Bone marrow (tissue), 2 donors: ENCODE data around the gene DNER.

Experiments
- DNase-seq, 2 donors: peaks; one replicate each; lab custom pipeline; 2025; lab: John Stamatoyannopoulos, UW

Gene DNER

DNA sequence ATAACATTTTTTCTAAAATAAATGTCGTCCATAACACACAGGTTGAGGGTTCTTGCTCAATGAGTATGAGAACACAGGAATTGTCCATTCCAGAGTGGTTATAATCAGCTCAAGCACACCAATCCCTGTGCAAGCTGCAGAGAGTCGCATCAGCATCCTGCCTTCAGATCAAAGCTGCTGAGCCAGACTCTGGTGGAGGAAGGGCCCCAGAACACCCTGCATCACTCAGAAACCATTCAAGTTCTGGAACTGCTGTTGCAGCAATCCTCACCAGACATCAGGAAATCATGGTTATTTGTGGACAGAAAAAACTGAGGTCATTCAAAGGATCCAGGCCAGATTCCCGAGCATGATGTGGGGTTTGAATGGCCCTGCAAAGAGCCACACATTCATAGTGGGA lies 44.5 kb downstream of the DNER start:
- no peak for DNase-seq

DNA sequence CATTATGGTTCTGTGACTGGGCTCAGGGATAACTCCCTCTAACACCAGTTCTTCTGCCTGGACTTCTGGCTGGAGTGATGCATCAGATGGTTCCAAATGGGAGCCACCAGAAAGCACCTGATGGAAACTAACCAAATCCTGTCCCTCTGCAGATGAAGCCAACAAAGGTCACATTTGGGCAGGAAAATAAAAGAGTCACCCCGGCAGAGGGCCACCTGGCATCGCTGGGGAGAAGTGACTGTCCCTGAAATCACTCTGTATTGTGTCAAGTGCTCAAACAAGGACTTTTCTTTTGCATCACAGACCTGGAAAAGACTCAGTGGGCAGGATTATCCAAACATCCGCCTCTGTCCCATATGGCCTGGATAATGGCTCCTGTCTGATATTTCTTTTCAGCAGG lies 47.5 kb downstream of the DNER start:
- no peak for DNase-seq

DNA sequence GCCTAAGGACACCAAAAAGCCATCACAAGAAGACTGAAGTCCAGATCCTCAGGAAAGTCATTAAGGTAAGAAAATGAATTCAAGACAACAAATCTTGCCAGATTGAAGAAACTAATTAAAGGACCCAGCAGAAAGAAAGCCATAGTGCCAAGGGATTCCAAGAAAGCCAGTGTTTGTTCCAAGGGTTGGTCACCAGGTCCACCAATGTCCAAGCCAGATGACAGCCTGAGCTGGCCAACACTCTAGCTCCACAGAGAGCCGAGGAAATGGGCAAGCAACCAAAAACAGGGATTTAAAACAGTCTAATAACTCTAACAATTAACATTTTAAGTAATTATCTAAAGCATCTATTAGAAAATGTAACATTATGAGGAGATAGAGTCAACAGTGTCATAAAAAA lies 49.2 kb downstream of the DNER start:
- no peak for DNase-seq

DNA sequence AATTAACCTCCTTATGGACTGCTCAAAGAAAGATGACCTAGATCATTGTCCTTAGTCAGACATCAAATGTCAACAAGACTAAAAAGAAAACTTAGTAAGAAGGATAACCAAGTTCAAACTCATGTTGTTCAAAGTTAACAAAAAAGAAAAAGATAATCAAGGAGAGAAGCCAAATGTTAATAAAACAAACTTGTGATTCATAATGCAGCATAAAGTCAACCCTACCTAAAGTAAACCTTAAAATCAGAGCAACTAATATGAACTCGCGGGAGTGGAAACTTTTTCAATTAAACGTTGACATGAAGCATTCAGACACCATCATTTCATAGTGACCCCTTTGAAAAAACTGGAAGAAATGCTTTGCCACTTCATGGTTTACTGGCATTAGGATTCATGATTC lies 52.9 kb downstream of the DNER start:
- no peak for DNase-seq

DNA sequence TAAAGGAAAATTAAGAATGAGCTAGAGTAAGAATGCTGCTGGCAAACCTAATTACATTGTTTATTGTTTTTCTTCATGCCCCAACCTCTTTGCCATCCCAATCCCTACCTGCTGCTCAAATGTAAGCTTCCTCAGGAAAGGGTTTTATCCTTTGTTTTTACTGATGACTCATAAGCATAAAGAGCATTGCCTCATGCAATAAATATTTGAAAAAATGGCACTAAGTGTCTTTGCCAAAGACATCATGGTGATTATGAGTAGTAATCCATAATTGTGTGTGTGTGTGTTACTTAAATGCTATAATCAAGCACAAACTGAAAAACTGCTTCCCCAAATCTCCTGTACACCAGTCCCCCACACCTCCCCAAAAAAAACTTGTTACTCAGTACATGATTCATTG lies 53.4 kb downstream of the DNER start:
- no peak for DNase-seq

DNA sequence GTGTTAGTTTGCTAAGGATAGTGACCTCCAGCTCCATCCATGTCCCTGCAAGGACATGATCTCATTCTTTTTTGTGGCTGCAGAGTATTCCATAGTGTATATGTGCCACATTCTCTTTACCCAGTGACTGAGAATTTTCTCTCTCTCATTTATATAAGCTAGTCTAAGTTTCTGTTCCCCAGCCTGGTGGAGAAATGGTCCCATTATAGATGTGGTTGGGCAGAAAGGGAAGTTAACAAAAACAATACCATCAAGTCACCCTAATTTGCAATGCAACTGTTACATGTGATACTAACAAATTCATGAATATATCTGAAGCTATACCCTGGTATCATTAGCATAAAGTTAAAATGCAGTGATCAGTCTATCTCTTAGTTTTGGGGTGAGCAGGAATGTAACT lies 54.0 kb downstream of the DNER start:
- DNase-seq, result no peak

DNA sequence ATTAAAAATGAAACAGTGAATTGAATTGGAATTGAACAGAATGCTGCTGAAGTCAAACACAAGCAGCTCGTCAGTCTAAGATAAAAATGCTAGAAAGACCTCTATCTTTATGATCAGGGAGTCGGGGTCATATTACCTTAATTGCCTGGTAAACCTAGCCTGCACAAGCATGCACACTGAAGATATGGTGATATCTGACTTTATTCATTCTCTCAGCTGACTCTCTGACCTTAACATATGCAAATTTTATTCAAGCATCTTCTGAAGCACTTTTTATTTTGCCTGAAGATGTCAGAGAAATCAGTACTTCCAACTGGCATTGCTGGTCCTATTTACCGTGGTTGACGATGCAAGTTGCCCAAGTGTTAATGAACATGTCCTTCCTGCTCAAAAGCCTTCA lies 56.4 kb downstream of the DNER start:
- DNase-seq, result no peak

DNA sequence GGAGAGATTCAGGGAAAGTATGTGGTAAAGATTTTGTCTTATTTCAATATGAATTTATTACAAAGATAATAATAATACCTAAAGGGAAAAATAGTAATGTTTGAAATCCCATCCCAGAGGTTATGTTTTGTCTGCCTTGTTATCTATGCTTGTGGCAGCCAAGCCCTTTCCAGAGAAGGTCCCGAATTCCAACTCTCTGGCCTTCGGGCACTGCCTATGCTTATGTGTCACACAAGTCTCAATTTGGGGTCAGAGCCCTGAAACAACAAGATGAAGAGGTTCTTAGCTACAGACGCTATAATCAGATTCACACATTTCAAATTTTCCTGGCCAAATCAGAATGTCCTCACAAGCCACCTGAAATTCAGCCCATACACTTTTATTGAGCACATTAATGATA lies 59.9 kb downstream of the DNER start:
- no peak for DNase-seq

DNA sequence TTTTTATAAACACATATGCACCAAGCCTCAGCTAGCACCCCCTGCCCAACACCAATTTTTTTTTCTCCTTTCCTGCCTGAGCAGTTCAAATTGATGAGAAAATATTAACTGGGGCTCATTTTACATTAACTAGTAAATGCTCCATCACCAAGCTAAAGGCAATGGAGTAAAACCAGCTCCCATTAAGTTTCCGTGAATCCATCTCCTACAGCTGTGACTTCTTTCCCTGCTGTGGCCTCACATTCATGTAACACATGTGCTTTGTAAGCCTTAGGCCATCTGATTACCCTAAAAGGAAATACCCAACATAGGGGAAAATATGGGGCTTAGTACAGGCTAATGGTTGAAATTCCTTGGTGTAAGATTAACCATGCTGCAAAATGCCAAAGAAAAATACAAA lies 60.8 kb downstream of the DNER start:
- DNase-seq, result no peak

DNA sequence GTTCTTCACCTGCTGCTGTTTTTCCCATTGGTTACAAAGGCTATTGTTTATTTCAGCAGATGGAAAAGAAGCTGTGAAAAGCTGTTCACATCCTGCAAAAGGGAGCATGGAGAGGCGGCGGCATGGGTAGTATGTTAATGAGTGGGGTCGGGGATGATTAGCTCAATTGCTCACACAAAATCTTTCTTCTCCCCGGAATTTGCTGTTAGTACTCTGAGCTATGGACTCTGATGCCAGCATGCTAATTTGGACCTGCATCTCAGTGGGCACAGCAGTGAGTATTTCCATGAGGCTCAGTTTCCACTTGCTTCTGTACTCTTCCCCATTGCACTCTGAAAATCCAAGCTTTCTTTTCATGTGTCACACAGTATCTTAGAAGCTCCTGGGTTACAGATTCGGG lies 61.6 kb downstream of the DNER start:
- DNase-seq, result no peak

DNA sequence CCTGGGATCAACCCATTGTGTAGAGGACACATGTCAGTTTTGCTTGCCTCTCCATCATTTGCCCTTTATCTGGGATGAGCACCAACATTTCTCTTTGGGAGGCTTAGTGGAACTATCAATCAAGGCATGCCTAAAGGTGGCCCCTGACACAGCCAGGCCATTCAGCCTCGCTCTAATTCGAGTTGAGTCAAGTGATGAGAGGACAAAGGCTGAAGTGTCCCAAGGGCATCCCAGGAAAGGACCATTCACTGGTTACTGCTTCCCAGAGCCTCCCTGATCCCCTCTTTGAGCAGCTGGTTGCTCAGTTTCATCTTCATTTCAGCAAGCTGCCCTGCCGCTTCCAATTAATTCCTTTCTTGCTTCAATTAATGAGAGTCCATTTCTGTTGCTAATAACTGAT lies 63.5 kb downstream of the DNER start:
- DNase-seq, result no peak

DNA sequence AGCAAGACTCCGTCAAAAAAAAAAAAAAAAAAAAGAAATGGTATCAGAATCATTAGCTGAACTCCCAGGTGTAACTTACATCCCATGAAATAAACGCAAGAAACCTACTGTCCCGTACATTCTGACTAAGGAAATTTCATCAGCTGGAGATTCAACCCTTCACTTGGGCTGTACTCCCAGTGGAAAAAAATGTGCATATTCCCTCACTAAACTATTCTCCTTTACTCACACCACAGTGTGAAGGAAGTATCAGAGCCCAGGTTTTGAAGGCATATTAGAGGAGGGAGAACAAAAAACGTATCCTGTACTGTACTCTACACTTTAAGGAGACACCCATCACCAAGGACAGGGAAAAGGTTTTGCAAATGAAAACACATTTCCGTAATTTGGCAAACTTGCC lies 64.3 kb downstream of the DNER start:
- DNase-seq, result no peak

DNA sequence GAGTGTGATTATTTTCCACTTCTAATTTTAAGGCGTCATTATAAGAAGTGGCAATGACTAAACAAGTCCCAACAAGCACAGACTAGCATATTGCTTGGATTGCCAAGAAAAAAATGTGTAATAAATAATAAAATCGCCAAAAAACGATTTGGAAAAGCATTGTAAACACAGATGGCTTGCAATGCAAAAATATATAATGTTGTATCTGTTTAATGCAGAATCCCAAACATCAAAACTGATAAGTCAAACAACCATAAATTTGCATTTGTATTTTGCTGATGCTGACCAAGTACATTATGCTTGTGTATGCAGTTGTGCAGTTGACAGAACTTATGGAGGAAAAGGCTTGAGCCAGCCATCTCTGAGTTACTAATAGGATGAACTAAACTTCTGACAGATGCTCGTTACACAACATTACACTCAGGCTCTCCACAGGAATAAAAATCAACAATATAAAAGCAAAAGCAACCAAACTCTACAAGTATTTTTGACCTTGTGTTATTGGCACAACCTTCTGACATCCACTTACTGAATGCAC lies 68.1 kb downstream of the DNER start:
- DNase-seq, result no peak

DNA sequence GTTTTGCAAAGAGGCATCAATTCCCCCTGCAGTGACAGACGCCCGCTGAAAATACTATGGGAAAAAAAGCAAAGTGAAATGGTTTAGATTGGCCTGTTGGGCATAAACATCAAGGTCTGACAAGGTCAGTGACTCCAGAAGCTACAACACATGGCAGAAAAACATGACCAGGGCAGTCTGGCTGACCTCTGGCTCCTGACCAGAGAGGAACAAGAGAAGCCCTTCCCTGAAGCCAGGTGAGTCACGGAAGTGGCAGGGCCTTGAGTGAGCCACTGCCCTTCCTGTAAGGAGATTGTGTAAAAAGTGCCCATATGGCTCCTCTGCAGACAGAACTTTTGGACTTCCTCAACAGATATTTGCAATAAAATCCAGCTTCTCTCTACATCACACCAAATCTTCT lies 72.0 kb downstream of the DNER start:
- DNase-seq, result no peak

DNA sequence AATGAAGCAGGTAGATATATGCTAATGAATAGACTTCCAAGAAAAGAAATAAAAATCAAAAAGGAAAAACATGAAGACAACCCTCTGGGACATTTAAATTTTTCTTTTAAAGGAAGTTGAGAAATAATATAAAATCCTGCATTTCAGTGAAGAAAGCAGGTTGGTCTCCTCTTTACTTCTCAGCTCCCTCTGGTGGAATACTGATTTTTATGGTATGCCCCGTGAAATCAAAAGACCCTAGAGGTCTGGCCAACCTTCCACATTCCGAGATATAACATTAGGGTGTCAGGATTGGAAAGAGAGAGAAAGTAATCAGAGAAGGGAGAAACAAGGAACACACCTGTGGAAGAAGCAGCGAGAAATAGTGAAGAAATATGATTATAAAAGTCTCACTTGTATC lies 72.7 kb downstream of the DNER start:
- DNase-seq, result no peak

DNA sequence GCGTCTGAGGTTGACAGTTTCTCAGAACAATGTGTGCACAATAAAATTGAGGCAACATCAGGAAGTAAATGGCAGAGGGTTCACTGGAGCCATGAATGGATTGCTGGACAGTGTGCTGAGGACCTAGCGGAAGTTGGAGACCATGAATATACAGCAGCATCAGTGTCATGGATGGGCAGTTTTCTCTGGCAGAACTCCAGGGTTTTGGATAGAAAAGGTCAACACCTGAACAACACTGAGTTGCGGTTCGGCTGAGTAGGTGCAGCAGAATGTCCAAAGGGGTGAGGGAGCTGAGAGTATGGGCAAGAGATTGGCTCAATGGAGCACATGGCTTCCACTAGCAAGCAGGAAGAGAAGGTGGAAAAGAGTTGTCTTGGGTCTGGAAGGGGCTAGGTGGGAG lies 73.7 kb downstream of the DNER start:
- no peak for DNase-seq

DNA sequence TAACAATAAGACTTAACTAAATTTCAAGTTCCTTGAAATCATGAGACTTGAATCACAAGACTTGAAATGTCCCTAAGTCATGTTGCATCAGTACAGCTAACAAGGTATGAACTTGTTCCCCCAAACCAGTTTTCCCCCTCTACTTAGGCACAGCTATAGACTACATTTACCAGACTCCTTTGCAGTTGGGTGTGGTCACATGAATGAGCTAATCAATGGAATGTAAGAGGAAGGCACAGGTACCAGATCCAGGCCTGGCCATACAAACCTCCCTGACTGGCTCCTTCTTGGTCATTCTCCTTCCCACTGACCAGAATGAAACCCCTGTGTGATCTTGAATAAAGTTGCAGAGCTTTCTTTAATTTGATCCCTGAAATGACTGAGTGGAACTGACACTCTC lies 77.8 kb downstream of the DNER start:
- DNase-seq, result no peak

DNA sequence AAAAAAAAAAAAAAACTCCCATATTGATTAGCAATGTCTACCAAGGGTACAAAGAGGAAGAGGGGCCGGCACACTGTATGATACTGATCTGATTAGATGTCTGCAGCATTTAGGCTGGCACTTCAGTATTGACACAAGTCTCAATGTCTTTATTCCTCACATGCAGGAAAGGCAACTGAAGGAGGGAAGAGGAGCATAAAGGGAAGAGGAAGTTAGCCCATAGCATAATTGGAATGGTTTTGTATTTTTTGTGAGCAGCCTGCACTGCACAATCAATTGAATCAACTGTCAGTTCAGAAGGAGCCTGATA lies 79.0 kb downstream of the DNER start:
- no peak for DNase-seq

DNA sequence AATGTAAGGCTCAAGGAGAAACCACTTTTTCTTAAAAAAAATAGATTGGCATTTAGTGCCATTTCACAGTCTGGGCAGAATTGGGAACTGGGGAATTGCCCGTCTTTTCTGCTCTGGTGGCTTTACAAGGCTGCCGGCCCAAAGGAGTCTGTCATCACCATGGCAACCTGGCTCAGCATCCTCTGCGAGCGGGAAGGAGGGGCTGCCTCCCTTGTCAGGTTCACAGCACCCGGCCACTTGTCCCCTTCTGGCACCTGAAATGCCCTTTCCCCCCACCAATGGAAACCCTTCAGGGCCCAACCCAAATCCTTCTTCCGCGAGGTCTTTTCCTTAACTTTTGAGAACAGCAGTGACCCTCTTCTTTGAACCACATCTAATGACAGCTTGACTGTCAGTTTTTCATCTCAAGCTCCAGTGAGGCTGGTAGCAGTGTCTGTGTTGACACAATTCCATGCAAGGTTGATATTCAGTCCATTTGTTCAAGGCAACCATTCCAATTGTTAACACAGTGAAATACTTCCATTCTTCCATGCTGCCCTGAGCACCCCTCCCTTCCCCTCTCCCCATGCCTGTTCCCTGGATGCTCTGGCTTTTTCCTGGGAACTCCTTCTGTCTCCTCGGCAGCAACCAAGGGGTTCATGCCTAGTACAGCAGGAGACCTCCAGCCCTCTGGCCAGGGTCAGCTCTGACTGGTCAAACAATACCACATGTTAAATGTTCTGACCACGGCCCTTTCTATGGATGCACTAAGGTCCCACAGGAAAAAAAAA lies 79.6 kb downstream of the DNER start:
- DNase-seq, result no peak

DNA sequence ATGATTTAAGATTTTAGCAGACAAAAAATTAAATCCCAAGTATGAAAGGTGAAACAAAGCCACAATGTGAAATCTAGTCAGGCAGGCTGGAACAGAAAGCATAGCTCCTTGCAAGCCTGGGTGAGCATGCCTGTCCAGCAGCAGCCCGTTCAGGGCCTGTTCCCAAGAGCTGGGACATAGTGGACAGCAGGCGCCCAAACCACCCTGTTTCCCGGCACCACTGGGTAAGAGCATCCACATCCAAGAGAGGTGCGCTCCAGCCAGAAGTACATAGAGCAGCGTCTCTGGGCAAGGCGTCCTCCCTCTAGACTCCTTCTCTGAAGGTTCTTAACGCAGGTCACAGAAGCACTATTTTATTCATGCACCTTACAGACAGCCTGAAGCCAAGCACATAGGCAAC lies 80.8 kb downstream of the DNER start:
- DNase-seq, result no peak

DNA sequence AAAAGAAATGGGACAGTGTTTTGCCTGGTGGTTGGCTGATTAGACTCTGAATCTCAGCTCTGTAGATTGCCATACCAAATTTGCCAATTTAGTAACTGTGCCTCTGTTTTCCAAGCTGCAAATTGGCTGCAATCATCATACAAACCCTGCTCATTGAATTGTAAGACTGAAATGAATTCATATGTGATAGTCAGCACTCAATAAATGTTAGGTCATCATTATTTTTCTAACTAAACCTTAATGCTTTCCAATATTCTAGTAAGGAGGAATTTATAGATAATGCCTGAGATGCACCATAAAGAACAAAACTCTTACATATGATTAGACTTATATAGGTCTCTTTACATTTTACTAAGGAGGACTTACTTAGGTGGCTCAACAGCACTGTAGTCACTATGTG lies 85.3 kb downstream of the DNER start:
- DNase-seq, result no peak

DNA sequence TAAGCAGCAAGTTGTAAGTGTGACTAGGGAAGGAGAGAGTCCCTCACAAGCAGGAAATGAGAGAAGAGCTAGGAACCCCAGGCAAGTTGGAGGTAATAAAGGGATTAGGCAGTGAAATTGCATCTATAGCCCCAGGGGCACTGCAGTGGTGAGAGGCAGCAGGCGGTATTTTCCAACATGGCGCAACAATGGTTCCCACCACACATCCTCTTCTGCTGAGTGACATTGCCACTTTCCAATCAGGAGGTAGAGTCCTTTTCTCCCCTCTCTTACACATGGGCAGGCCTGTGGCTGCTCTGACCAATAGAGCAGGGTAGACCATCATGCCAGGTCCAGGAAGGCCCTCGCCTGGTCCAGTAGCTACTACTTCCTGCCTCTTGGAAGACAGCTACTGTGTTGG lies 86.6 kb downstream of the DNER start:
- no peak for DNase-seq

DNA sequence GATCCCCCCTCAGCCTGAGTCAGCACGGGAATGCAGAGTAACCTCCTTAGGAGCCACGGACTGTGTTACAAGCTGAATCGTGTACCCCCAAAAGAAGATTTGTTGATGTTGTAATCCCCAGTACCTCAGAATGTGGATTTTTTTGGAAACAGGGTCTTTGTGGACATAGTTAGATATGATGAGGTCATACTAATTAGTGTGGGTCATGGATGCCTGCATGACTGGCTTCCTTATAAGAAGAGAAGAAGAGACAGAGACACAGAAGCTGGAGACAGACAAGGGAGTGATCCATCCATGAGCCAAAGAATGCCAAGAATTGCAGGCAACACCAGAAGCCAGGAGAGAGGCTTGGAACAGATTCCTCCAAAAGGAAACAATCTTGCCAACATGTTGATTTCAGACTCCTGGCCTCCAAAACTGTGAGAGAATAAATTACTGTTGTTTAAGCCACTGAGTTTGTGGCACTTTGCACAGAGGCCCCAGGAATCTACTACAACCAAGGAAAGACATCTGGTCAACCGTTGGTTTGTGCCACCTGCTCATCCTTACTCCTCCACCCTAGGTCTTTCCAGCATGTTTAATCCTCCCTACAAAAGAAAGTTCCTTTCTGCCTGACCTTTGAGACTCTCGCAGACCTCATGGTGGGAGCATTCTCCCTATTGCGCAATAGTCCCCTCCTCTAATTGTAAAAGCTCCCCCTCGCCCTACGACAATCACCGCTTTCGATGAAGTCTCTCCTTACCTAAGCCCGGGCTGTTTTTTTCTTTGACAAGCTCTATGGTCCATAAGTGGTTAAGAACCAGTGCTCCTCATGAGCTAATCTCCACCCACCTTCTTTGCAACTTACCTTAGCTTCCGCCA lies 91.6 kb downstream of the DNER start:
- DNase-seq, result no peak

DNA sequence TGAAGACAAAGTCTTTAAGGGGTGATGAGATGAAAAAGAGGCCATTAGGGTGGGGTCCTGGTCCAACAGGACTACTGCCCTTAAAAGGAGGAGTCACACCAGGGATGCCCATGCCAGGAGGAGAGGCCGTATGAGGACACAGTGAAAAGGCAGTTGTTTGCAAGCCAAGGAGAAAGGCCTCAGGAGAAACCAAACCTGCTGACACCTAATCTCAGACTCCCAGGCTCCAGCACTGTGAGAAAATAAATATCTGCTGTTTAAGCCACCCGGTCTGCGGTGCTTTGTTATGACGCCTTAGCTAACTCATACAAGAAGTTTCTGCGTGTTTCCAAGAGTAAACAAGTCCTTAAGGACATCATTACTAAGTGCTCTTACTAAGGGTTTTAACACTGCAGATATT lies 93.6 kb downstream of the DNER start:
- DNase-seq, result no peak
